GM23338 (cell line): ENCODE measurements around the gene RHEX. TPM values are rescaled to one million over a fixed set of nuclear protein-coding genes. Genes with fewer than 3 reads are reported as not detected.

Experiments used
- ATAC-seq: fragments of 200-7000 bp; cut with Tn5 transposase; 3 replicates; pipeline ENCODE4 v1.9.1; 2020
- DNase-seq: peaks from one replicate; pipeline ENCODE4 v3.0.0-alpha.2; 2015; ENCODE audit warnings: low spot score
- H2AFZ ChIP-seq: fragments of 200-600 bp; sonication (generic); 2 replicates; pipeline ENCODE4 v1.8.0; 2016; ENCODE audit warnings: antibody characterized with exemption, mild to moderate bottlenecking, moderate library complexity
- H3F3A ChIP-seq: fragments of 200-600 bp; sonication (generic); replicated peaks from 2 replicates; pipeline ENCODE4 v1.8.0; 2017; ENCODE audit warnings: antibody characterized with exemption, mixed run types, low read depth
- H3K27ac ChIP-seq: fragments of 200-600 bp; sonication (generic); 2 replicates; pipeline ENCODE4 v1.6.1; 2016; ENCODE audit warnings: low read depth
- H3K27me3 ChIP-seq: fragments of 200-600 bp; sonication (generic); 2 replicates; pipeline ENCODE4 v1.8.0; 2016; ENCODE audit warnings: mild to moderate bottlenecking, mixed run types, moderate library complexity; ENCODE audit not compliant: insufficient read depth
- H3K36me3 ChIP-seq: fragments of 200-600 bp; sonication (generic); 2 replicates; pipeline ENCODE4 v1.8.0; 2016; ENCODE audit warnings: mild to moderate bottlenecking; ENCODE audit not compliant: insufficient read depth
- H3K4me1 ChIP-seq: fragments of 200-600 bp; sonication (generic); 2 replicates; pipeline ENCODE4 v1.8.0; 2016; ENCODE audit warnings: mild to moderate bottlenecking, moderate library complexity; ENCODE audit not compliant: insufficient read depth
- H3K4me2 ChIP-seq: fragments of 200-600 bp; sonication (generic); 2 replicates; pipeline ENCODE4 v1.7.1; 2017; ENCODE audit warnings: mixed run types
- H3K4me3 ChIP-seq: fragments of 200-600 bp; sonication (generic); 2 replicates; pipeline ENCODE4 v1.6.1; 2016; ENCODE audit warnings: mixed run types
- H3K79me2 ChIP-seq: fragments of 200-600 bp; sonication (generic); replicated peaks from 2 replicates; pipeline ENCODE4 v1.8.0; 2017; ENCODE audit warnings: mild to moderate bottlenecking; ENCODE audit not compliant: insufficient read depth
- H3K9me2 ChIP-seq: fragments of 200-600 bp; sonication (generic); 2 replicates; pipeline ENCODE4 v1.8.0; 2017; ENCODE audit not compliant: insufficient read depth
- H4K20me1 ChIP-seq: fragments of 200-600 bp; sonication (generic); replicated peaks from 2 replicates; pipeline ENCODE4 v1.8.0; 2017; ENCODE audit warnings: mild to moderate bottlenecking; ENCODE audit not compliant: insufficient read depth
- H3K27ac Mint-ChIP-seq: 2 replicates; pipeline ENCODE4 v1.8.0; 2020; ENCODE audit warnings: inconsistent platforms, mild to moderate bottlenecking, moderate library complexity, mixed read lengths
- H3K27me3 Mint-ChIP-seq: 3 replicates; pipeline ENCODE4 v1.8.0; 2022; ENCODE audit warnings: low read depth, mild to moderate bottlenecking, moderate library complexity, mixed read lengths, inconsistent platforms; ENCODE audit not compliant: insufficient read depth, poor library complexity
- H3K36me3 Mint-ChIP-seq: 3 replicates; pipeline ENCODE4 v1.8.0; 2021; ENCODE audit warnings: low read depth, mild to moderate bottlenecking, inconsistent platforms, moderate library complexity, mixed read lengths
- H3K4me1 Mint-ChIP-seq: 3 replicates; pipeline ENCODE4 v1.8.0; 2020; ENCODE audit warnings: mild to moderate bottlenecking, inconsistent platforms, mixed read lengths
- H3K4me3 Mint-ChIP-seq: 3 replicates; pipeline ENCODE4 v1.8.0; 2021; ENCODE audit warnings: moderate library complexity, mild to moderate bottlenecking, inconsistent platforms, mixed read lengths
- H3K9me3 Mint-ChIP-seq: 3 replicates; pipeline ENCODE4 v1.8.0; 2020; ENCODE audit warnings: moderate library complexity, mild to moderate bottlenecking, inconsistent platforms, mixed read lengths
- CREB1 ChIP-seq: fragments of 250-450 bp; sonication (Bioruptor Pico); IDR thresholded peaks from 2 replicates; pipeline ENCODE4 v1.5.0; 2020; ENCODE audit warnings: low read depth, mild to moderate bottlenecking, moderate library complexity
- EZH2 ChIP-seq: fragments of 200-600 bp; sonication (generic); IDR thresholded peaks from one replicate; pipeline ENCODE4 v1.8.0; 2017; ENCODE audit warnings: antibody characterized with exemption, mild to moderate bottlenecking, low read depth; ENCODE audit not compliant: unreplicated experiment
- EZH2phosphoT487 ChIP-seq: fragments of 200-600 bp; sonication (generic); IDR thresholded peaks from one replicate; pipeline ENCODE4 v1.8.1; 2018; ENCODE audit warnings: antibody characterized with exemption; ENCODE audit not compliant: unreplicated experiment
- JUNB ChIP-seq: IDR thresholded peaks from one replicate; pipeline ENCODE4 v1.6.1; 2016; ENCODE audit warnings: antibody characterized with exemption; ENCODE audit not compliant: unreplicated experiment
- NANOG ChIP-seq: IDR thresholded peaks from 2 replicates; pipeline ENCODE4 v1.6.1; 2016; ENCODE audit warnings: antibody characterized with exemption, borderline replicate concordance
- POLR2AphosphoS5 ChIP-seq: IDR thresholded peaks from 2 replicates; pipeline ENCODE4 v1.6.1; 2016; ENCODE audit warnings: antibody characterized with exemption, low read depth
- REST ChIP-seq: IDR thresholded peaks from one replicate; pipeline ENCODE4 v1.6.1; 2018; ENCODE audit warnings: antibody characterized with exemption; ENCODE audit not compliant: unreplicated experiment
- STAT1 ChIP-seq: IDR thresholded peaks from one replicate; pipeline ENCODE4 v1.6.1; 2016; ENCODE audit warnings: antibody characterized with exemption; ENCODE audit not compliant: unreplicated experiment
- ZNF114 ChIP-seq: fragments of 250-450 bp; sonication (Bioruptor Pico); IDR thresholded peaks from 2 replicates; pipeline ENCODE4 v1.5.0; 2020; ENCODE audit warnings: mild to moderate bottlenecking, moderate library complexity
- ZNF331 ChIP-seq: fragments of 250-450 bp; sonication (Bioruptor Pico); IDR thresholded peaks from 2 replicates; pipeline ENCODE4 v1.5.0; 2020; ENCODE audit warnings: low read depth, mild to moderate bottlenecking, moderate library complexity
- ZNF462 ChIP-seq: fragments of 250-450 bp; sonication (Bioruptor Pico); IDR thresholded peaks from 2 replicates; pipeline ENCODE4 v1.5.0; 2020; ENCODE audit warnings: mild to moderate bottlenecking, moderate library complexity
- polyA plus RNA-seq: library from polyadenylated mRNA; unstranded; fragments of >200 nt; fragmentation: Nextera tagmentation; extraction: Ambion mirVana; gene quantifications from 2 replicates; pipeline ENCODE4 v1.2.1, GENCODE V29; 2016
- total RNA-seq: library from RNA; depleted of rRNA; stranded (reverse); fragments of >200 nt; shearing (Covaris generic); gene quantifications from 2 replicates; pipeline ENCODE4 v1.2.3, GENCODE V29; 2014
- TF ChIP-seq, protein P1 (sequence below), 2 experiments: fragments of 200-600 bp in 1 of 2; sonication (generic) in 1 of 2; conservative IDR thresholded peaks; 2 replicates each; pipeline versions ENCODE4 v1.5.1 to v1.6.1; 2016 to 2017; ENCODE audit warnings: antibody characterized with exemption in 2 of 2, low read depth in 2 of 2, mild to moderate bottlenecking in 2 of 2, moderate library complexity in 1 of 2
- TF ChIP-seq, protein P2 (sequence below): IDR thresholded peaks from 2 replicates; pipeline ENCODE4 v1.6.1; 2016; ENCODE audit warnings: antibody characterized with exemption

The RHEX gene
- total and polyA plus RNA-seq, 2 experiments from 2014 or later, result not detected

- Histone ChIP-seq H3K9me2 (no peaks in the 10 kb centered on the region), H3K4me1 (peaks cover 19% of the 10 kb centered on the region), H2AFZ (peak overlapping the region; percentile 26; the same call in 1 of the 2 replicates), H4K20me1 (no peaks in the 10 kb centered on the region), H3K79me2 (no peaks in the 10 kb centered on the region), H3K27me3 (no peaks in the 10 kb centered on the region), H3K36me3 (no peaks in the 10 kb centered on the region), H3F3A (no peaks in the 10 kb centered on the region), H3K4me3 (no peak overlapping the region), H3K27ac (no peak overlapping the region), H3K4me2 (no peak overlapping the region)
- TF ChIP-seq STAT1, result no peak
- TF ChIP-seq ZNF462 (CRISPR knock-in tag), result no peak
- TF ChIP-seq, protein P1, sequence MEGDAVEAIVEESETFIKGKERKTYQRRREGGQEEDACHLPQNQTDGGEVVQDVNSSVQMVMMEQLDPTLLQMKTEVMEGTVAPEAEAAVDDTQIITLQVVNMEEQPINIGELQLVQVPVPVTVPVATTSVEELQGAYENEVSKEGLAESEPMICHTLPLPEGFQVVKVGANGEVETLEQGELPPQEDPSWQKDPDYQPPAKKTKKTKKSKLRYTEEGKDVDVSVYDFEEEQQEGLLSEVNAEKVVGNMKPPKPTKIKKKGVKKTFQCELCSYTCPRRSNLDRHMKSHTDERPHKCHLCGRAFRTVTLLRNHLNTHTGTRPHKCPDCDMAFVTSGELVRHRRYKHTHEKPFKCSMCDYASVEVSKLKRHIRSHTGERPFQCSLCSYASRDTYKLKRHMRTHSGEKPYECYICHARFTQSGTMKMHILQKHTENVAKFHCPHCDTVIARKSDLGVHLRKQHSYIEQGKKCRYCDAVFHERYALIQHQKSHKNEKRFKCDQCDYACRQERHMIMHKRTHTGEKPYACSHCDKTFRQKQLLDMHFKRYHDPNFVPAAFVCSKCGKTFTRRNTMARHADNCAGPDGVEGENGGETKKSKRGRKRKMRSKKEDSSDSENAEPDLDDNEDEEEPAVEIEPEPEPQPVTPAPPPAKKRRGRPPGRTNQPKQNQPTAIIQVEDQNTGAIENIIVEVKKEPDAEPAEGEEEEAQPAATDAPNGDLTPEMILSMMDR (conservative IDR thresholded peaks at IDR 0.05; ENCODE audit: low read depth in 2 of 2), result no peak
- TF ChIP-seq, protein P2, sequence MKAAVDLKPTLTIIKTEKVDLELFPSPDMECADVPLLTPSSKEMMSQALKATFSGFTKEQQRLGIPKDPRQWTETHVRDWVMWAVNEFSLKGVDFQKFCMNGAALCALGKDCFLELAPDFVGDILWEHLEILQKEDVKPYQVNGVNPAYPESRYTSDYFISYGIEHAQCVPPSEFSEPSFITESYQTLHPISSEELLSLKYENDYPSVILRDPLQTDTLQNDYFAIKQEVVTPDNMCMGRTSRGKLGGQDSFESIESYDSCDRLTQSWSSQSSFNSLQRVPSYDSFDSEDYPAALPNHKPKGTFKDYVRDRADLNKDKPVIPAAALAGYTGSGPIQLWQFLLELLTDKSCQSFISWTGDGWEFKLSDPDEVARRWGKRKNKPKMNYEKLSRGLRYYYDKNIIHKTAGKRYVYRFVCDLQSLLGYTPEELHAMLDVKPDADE, result no peak
- no peak for TF ChIP-seq JUNB
- TF ChIP-seq REST, result no peak
- TF ChIP-seq ZNF114 (CRISPR knock-in tag), result no peak
- TF ChIP-seq POLR2AphosphoS5, result no peak
- no peak for TF ChIP-seq CREB1 (CRISPR knock-in tag)
- no peak for TF ChIP-seq EZH2
- no peak for TF ChIP-seq NANOG
- TF ChIP-seq EZH2phosphoT487, result no peak
- TF ChIP-seq ZNF331 (CRISPR knock-in tag), result no peak
- Mint-ChIP-seq H3K27me3 (peaks cover 11% of the 10 kb centered on the region), H3K4me3 (no peak overlapping the region), H3K9me3 (no peaks in the 10 kb centered on the region), H3K36me3 (no peaks in the 10 kb centered on the region), H3K4me1 (peaks cover 28% of the 10 kb centered on the region), H3K27ac (no peak overlapping the region)
- ATAC-seq (no peak), DNase-seq (no peak)
Measured at GRCh38 chr1:206036663-206037455, 16.1 kb upstream of the RHEX start.
